Smooth muscle cell (in vitro differentiated cells): Measurements from ENCODE around the gene ZNF678. TPM values are rescaled to one million over a fixed set of nuclear protein-coding genes. Genes with fewer than 3 reads are reported as not detected.
"Not testable (repeated sequence)": the region's sequence is repeated elsewhere in the genome, so short reads cannot be mapped to it uniquely, and the experiment has no call there.

Source experiments
- DNase-seq: peaks from one replicate; lab custom pipeline; 2025; ENCODE audit not compliant: unreplicated experiment; lab: John Stamatoyannopoulos, UW
- H2AFZ ChIP-seq: fragments of 200-600 bp; sonication (generic); 2 replicates; pipeline ENCODE4 v1.6.0; 2016; ENCODE audit warnings: antibody characterized with exemption, low read depth, mild to moderate bottlenecking
- H3F3A ChIP-seq: fragments of 200-600 bp; sonication (generic); 2 replicates; pipeline ENCODE4 v1.6.0; 2017; ENCODE audit warnings: antibody characterized with exemption, low read depth
- H3K27ac ChIP-seq: fragments of 200-600 bp; sonication (generic); 2 replicates; pipeline ENCODE4 v1.5.1; 2016; ENCODE audit warnings: low read depth, mild to moderate bottlenecking
- H3K27me3 ChIP-seq: fragments of 200-600 bp; sonication (generic); 2 replicates; pipeline ENCODE4 v1.6.1; 2016; ENCODE audit warnings: low read depth, mild to moderate bottlenecking
- H3K36me3 ChIP-seq: fragments of 200-600 bp; sonication (generic); 2 replicates; pipeline ENCODE4 v1.5.1; 2016; ENCODE audit warnings: low read depth
- H3K4me1 ChIP-seq: fragments of 200-600 bp; sonication (generic); 2 replicates; pipeline ENCODE4 v1.5.1; 2016; ENCODE audit warnings: low read depth
- H3K4me2 ChIP-seq: fragments of 200-600 bp; sonication (generic); 2 replicates; pipeline ENCODE4 v1.6.0; 2016; ENCODE audit warnings: mild to moderate bottlenecking
- H3K4me3 ChIP-seq: fragments of 200-600 bp; sonication (generic); 2 replicates; pipeline ENCODE4 v1.5.1; 2016; ENCODE audit warnings: mild to moderate bottlenecking
- H3K79me2 ChIP-seq: fragments of 200-600 bp; sonication (generic); 2 replicates; pipeline ENCODE4 v1.6.0; 2016; ENCODE audit warnings: low read depth, mild to moderate bottlenecking
- H3K9ac ChIP-seq: fragments of 200-600 bp; sonication (generic); 2 replicates; pipeline ENCODE4 v1.6.0; 2016; ENCODE audit warnings: low read depth
- H3K9me3 ChIP-seq: fragments of 200-600 bp; sonication (generic); replicated peaks from 2 replicates; pipeline ENCODE4 v1.5.1; 2016; ENCODE audit warnings: low read depth
- H4K20me1 ChIP-seq: fragments of 200-600 bp; sonication (generic); 2 replicates; pipeline ENCODE4 v1.6.0; 2016; ENCODE audit warnings: low read depth
- CTCF ChIP-seq: fragments of 200-600 bp; sonication (generic); IDR thresholded peaks from 2 replicates; pipeline ENCODE4 v1.5.1; 2017; ENCODE audit warnings: borderline replicate concordance, mild to moderate bottlenecking, antibody characterized with exemption; ENCODE audit not compliant: insufficient read depth, poor library complexity, severe bottlenecking
- WGBS: methylation state at CpG from one replicate; pipeline ENCODE4 v1.1.7; 2016; ENCODE audit warnings: low lambda C conversion rate; 5-methylcytosine and 5-hydroxymethylcytosine counted together
- polyA plus RNA-seq: library from polyadenylated mRNA; unstranded; fragments of >200 nt; fragmentation: Nextera tagmentation; extraction: Ambion mirVana; gene quantifications from 2 replicates; pipeline ENCODE4 v1.2.1, GENCODE V29; 2016
- total RNA-seq: library from RNA; depleted of rRNA; stranded (reverse); fragments of >200 nt; gene quantifications from 2 replicates; pipeline ENCODE4 v1.2.3, GENCODE V29; 2014

ZNF678 gene
- total and polyA plus RNA-seq, 2 experiments from 2014 or later = 2.1 to 8.7 TPM

- Histone ChIP-seq H3K4me3 (no peak overlapping the region), H3K4me1 (no peaks in the 10 kb centered on the region), H4K20me1 (no peaks in the 10 kb centered on the region), H3K9ac (no peak overlapping the region), H3K4me2 (no peak overlapping the region), H2AFZ (no peak overlapping the region), H3F3A (no peaks in the 10 kb centered on the region), H3K9me3 (no peaks in the 10 kb centered on the region), H3K79me2 (no peaks in the 10 kb centered on the region), H3K27ac (no peak overlapping the region), H3K27me3 (no peaks in the 10 kb centered on the region), H3K36me3 (no peaks in the 10 kb centered on the region)
- DNase-seq = no peak
- no peak for TF ChIP-seq CTCF
Measured at GRCh38 chr1:227548119-227548397, 15.3 kb upstream of the ZNF678 start.

GRCh38 chr1:227548448-227548847 is 14.9 kb upstream of the ZNF678 start:
- no peak for DNase-seq
- Histone ChIP-seq H3K9ac (no peak overlapping the region), H3K4me1 (no peaks in the 10 kb centered on the region), H3K79me2 (no peaks in the 10 kb centered on the region), H3K27me3 (no peaks in the 10 kb centered on the region), H3F3A (no peaks in the 10 kb centered on the region), H3K4me2 (no peak overlapping the region), H4K20me1 (no peaks in the 10 kb centered on the region), H3K4me3 (no peak overlapping the region), H3K36me3 (no peaks in the 10 kb centered on the region), H3K27ac (no peak overlapping the region), H3K9me3 (no peaks in the 10 kb centered on the region), H2AFZ (no peak overlapping the region)
- TF ChIP-seq CTCF = no peak
- WGBS = 66% methylated on average over 3 of the region's 3 CpGs

GRCh38 chr1:227549892-227550291 is 13.5 kb upstream of the ZNF678 start:
- no peak for DNase-seq
- Histone ChIP-seq H3K4me1 (no peaks in the 10 kb centered on the region), H3K27ac (no peak overlapping the region), H3K9ac (no peak overlapping the region), H3K9me3 (no peaks in the 10 kb centered on the region), H3K79me2 (no peaks in the 10 kb centered on the region), H3K36me3 (no peaks in the 10 kb centered on the region), H2AFZ (no peak overlapping the region), H3F3A (no peaks in the 10 kb centered on the region), H4K20me1 (no peaks in the 10 kb centered on the region), H3K4me3 (no peak overlapping the region), H3K27me3 (no peaks in the 10 kb centered on the region), H3K4me2 (no peak overlapping the region)
- TF ChIP-seq CTCF = no peak
- 90% methylated on average over 2 of the region's 2 CpGs for WGBS

- WGBS = 83% methylated on average over 1 of the region's 1 CpG
- not testable (repeated sequence) for H3K4me3 ChIP-seq, H2AFZ ChIP-seq, H3K36me3 ChIP-seq, H3K27me3 ChIP-seq, H3K27ac ChIP-seq, H3K79me2 ChIP-seq, H3K4me1 ChIP-seq, H3K9ac ChIP-seq, H3K9me3 ChIP-seq, DNase-seq, H4K20me1 ChIP-seq, H3F3A ChIP-seq, H3K4me2 ChIP-seq
Measured at GRCh38 chr1:227551881-227552280, 11.5 kb upstream of the ZNF678 start.
